SK-N-SH (cell line): ENCODE measurements around the gene GLOD5. TPM values are rescaled to one million over a fixed set of nuclear protein-coding genes. Genes with fewer than 3 reads are reported as not detected.

Experiments
- CTCF ChIA-PET: fragments of 300-600, 350-600 bp; formaldehyde crosslinking; extraction: SDS; loops from one replicate; lab custom pipeline; 2021; lab: Yijun Ruan, JAX
- POLR2A ChIA-PET: fragments of 350-600 bp; sonication (Branson Sonifier 250); formaldehyde crosslinking; extraction: SDS; loops from one replicate; lab custom pipeline; 2020; ENCODE audit warnings: antibody characterized with exemption, inconsistent platforms; lab: Yijun Ruan, JAX
- DNase-seq: peaks from one replicate; pipeline ENCODE4 v3.0.0; 2012
- H2AFZ ChIP-seq: fragments of 200-600 bp; sonication (generic); 2 replicates; pipeline ENCODE4 v1.8.1; 2016; ENCODE audit warnings: antibody characterized with exemption, mild to moderate bottlenecking, low read depth
- H3F3A ChIP-seq: fragments of 200-600 bp; sonication (generic); replicated peaks from 2 replicates; pipeline ENCODE3; 2016; ENCODE audit warnings: antibody characterized with exemption, mild to moderate bottlenecking; ENCODE audit not compliant: insufficient read depth
- H3K27ac ChIP-seq, 2 experiments: fragments of 200-500 bp in 1 of 2; fragments of 200-600 bp in 1 of 2; sonication (Bioruptor generic) in 1 of 2; sonication (generic), shearing (Covaris generic) in 1 of 2; 2 replicates each; pipeline versions ENCODE4 v1.5.1 to v1.6.1; 2014 to 2016; ENCODE audit warnings: low read depth in 2 of 2, inconsistent platforms in 1 of 2, low read length in 1 of 2, mild to moderate bottlenecking in 1 of 2, mixed read lengths in 1 of 2
- H3K27me3 ChIP-seq: fragments of 200-600 bp; sonication (generic), shearing (Covaris generic); 2 replicates; pipeline ENCODE4 v1.6.1; 2016; ENCODE audit warnings: mixed run types; ENCODE audit not compliant: insufficient read depth
- H3K36me3 ChIP-seq, 2 experiments: fragments of 200-500 bp in 1 of 2; fragments of 200-600 bp in 1 of 2; sonication (Bioruptor generic) in 1 of 2; sonication (generic) in 1 of 2; replicated peaks in 1 of 2; 2 replicates each; pipeline versions ENCODE3 to v1.5.1; 2014 to 2016; ENCODE audit warnings: low read length in 1 of 2, mild to moderate bottlenecking in 1 of 2; ENCODE audit not compliant: insufficient read depth in 2 of 2, control insufficient read depth in 1 of 2
- H3K4me1 ChIP-seq, 2 experiments: fragments of 200-500 bp in 1 of 2; fragments of 200-600 bp in 1 of 2; sonication (Bioruptor generic) in 1 of 2; sonication (generic), shearing (Covaris generic) in 1 of 2; 2 replicates each; pipeline versions ENCODE4 v1.5.1 to v1.6.1; 2014 to 2016; ENCODE audit warnings: low read depth in 1 of 2, low read length in 1 of 2, mixed run types in 1 of 2; ENCODE audit not compliant: insufficient read depth in 2 of 2, control insufficient read depth in 1 of 2
- H3K4me2 ChIP-seq: fragments of 200-600 bp; sonication (generic), shearing (Covaris generic); 2 replicates; pipeline ENCODE4 v1.6.1; 2017; ENCODE audit warnings: mixed run types
- H3K4me3 ChIP-seq, 2 experiments: fragments of 200-500 bp in 1 of 2; fragments of 200-600 bp in 1 of 2; sonication (Bioruptor generic) in 1 of 2; sonication (generic), shearing (Covaris generic) in 1 of 2; 2 replicates each; pipeline versions ENCODE4 v1.5.1 to v1.8.1; 2014 to 2016; ENCODE audit warnings: low read depth in 2 of 2, inconsistent platforms in 1 of 2, low read length in 1 of 2, mild to moderate bottlenecking in 1 of 2, mixed read lengths in 1 of 2, moderate library complexity in 1 of 2
- H3K79me2 ChIP-seq: fragments of 200-600 bp; sonication (generic); 2 replicates; pipeline ENCODE4 v1.8.1; 2017; ENCODE audit warnings: mild to moderate bottlenecking; ENCODE audit not compliant: insufficient read depth
- H3K9ac ChIP-seq: fragments of 200-600 bp; sonication (generic); 2 replicates; pipeline ENCODE4 v1.6.1; 2017; ENCODE audit warnings: mixed run types
- H3K9me2 ChIP-seq: fragments of 200-600 bp; sonication (generic); 2 replicates; pipeline ENCODE4 v1.6.1; 2017; ENCODE audit warnings: mixed run types
- H3K9me3 ChIP-seq: fragments of 200-600 bp; sonication (generic); 2 replicates; pipeline ENCODE4 v1.6.1; 2017; ENCODE audit warnings: mixed run types, mild to moderate bottlenecking, moderate library complexity
- H4K20me1 ChIP-seq: fragments of 200-600 bp; sonication (generic); 2 replicates; pipeline ENCODE4 v1.6.1; 2017; ENCODE audit warnings: mild to moderate bottlenecking, mixed run types; ENCODE audit not compliant: insufficient read depth
- CTCF ChIP-seq: fragments of 200-600 bp; sonication (generic); IDR thresholded peaks from 2 replicates; pipeline ENCODE4 v1.6.1; 2017; ENCODE audit warnings: antibody characterized with exemption, mild to moderate bottlenecking, moderate library complexity
- EP300 ChIP-seq, 2 experiments: IDR thresholded peaks; 2 replicates each; pipeline versions ENCODE4 v1.4.0 to v1.6.1; 2012; ENCODE audit warnings: borderline replicate concordance in 1 of 2, low read depth in 1 of 2, low read length in 1 of 2
- FOXM1 ChIP-seq: IDR thresholded peaks from 2 replicates; pipeline ENCODE4 v1.4.0; 2012; ENCODE audit warnings: low read depth, mild to moderate bottlenecking
- GABPA ChIP-seq: IDR thresholded peaks from 2 replicates; pipeline ENCODE4 v1.4.0; 2012; ENCODE audit warnings: low read depth, mild to moderate bottlenecking
- GATA2 ChIP-seq: sonication (generic); formaldehyde crosslinking; IDR thresholded peaks from 2 replicates; pipeline ENCODE4 v1.5.0; 2020; ENCODE audit warnings: mild to moderate bottlenecking, missing genetic modification reagents
- JUND ChIP-seq: IDR thresholded peaks from 2 replicates; pipeline ENCODE4 v1.4.0; 2012
- NRF1 ChIP-seq: IDR thresholded peaks from 2 replicates; pipeline ENCODE4 v1.6.1; 2012; ENCODE audit warnings: low read depth, mild to moderate bottlenecking, low read length
- PBX3 ChIP-seq: IDR thresholded peaks from 2 replicates; pipeline ENCODE4; 2012
- POLR2AphosphoS5 ChIP-seq: IDR thresholded peaks from 2 replicates; pipeline ENCODE4 v1.6.1; 2012; ENCODE audit warnings: low read depth, low read length
- RAD21 ChIP-seq: IDR thresholded peaks from 2 replicates; pipeline ENCODE4 v1.6.1; 2012; ENCODE audit warnings: mild to moderate bottlenecking, low read length
- REST ChIP-seq: IDR thresholded peaks from 2 replicates; pipeline ENCODE4 v1.6.1; 2012; ENCODE audit warnings: mild to moderate bottlenecking, low read depth, low read length, moderate library complexity
- RXRA ChIP-seq: IDR thresholded peaks from 2 replicates; pipeline ENCODE4 v1.4.0; 2012; ENCODE audit warnings: low read depth, mild to moderate bottlenecking, borderline replicate concordance
- SIN3A ChIP-seq: IDR thresholded peaks from 2 replicates; pipeline ENCODE4 v1.6.1; 2012; ENCODE audit warnings: low read depth, mild to moderate bottlenecking, low read length, moderate library complexity, borderline replicate concordance
- SMC3 ChIP-seq: IDR thresholded peaks from 2 replicates; pipeline ENCODE4 v1.6.1; 2012; ENCODE audit warnings: low read depth, low read length, improper control_type of control experiment
- TCF12 ChIP-seq: IDR thresholded peaks from 2 replicates; pipeline ENCODE4 v1.4.0; 2012
- YY1 ChIP-seq: IDR thresholded peaks from 2 replicates; pipeline ENCODE4 v1.4.0; 2012; ENCODE audit warnings: low read depth, mild to moderate bottlenecking
- WGBS: methylation state at CpG from one replicate; pipeline ENCODE4 v1.1.6; 2017; ENCODE audit warnings: low lambda C conversion rate; 5-methylcytosine and 5-hydroxymethylcytosine counted together
- polyA plus RNA-seq, 3 experiments: library from polyadenylated mRNA; depleted of rRNA; stranded (reverse); fragments of >200 nt; gene quantifications; 2 replicates each; pipeline ENCODE4 v1.2.3, GENCODE V29; 2012
- TF ChIP-seq, protein P1 (sequence below): IDR thresholded peaks from 2 replicates; pipeline ENCODE4 v1.4.0; 2012; ENCODE audit warnings: low read depth, borderline replicate concordance
- TF ChIP-seq, protein P2 (sequence below): IDR thresholded peaks from 2 replicates; pipeline ENCODE4 v1.4.0; 2012; ENCODE audit warnings: low read depth, borderline replicate concordance
- TF ChIP-seq, protein P3 (sequence below): IDR thresholded peaks from 2 replicates; pipeline ENCODE4 v1.4.0; 2012; ENCODE audit warnings: low read depth

The GLOD5 gene
- polyA plus RNA-seq, 1 of the 3 experiments (the other 2 are of a cell fraction), result not detected

DNA sequence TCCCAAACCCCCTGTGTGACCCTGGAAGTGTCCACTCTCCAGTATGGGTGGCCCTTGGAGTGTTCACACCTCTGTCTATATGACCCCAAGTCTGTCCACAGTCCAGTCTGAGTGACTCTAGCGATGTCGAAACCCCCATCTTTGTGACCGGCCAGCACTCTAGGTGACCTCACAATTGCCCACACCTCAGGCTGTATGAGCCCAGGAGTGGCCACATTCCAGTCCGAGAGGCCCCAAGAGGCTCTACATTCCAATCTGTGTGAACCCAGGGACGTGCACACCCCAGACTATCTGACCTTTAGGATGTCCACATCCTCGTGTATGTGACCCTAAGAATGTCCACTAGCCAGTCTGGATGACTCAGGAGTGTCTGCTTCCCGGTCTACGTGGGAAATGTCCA, 7.3 kb upstream of the GLOD5 start (continued):
- TF ChIP-seq REST, result no peak
- TF ChIP-seq, protein P1, sequence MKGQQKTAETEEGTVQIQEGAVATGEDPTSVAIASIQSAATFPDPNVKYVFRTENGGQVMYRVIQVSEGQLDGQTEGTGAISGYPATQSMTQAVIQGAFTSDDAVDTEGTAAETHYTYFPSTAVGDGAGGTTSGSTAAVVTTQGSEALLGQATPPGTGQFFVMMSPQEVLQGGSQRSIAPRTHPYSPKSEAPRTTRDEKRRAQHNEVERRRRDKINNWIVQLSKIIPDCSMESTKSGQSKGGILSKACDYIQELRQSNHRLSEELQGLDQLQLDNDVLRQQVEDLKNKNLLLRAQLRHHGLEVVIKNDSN, result no peak
- TF ChIP-seq JUND, result no peak
- no peak for TF ChIP-seq YY1
- TF ChIP-seq, all 33 proteins: peak for 0

GRCh38 chrX:48769230-48769629, 7.7 kb downstream of the GLOD5 start:
- Histone ChIP-seq H3K9me2 (no peaks in the 10 kb centered on the region), H3K9ac (no peak overlapping the region), H3K36me3 (no peaks in the 10 kb centered on the region), H3F3A (no peaks in the 10 kb centered on the region), H2AFZ (no peak overlapping the region), H3K27ac (no peak overlapping the region), H3K79me2 (no peaks in the 10 kb centered on the region), H3K27me3 (peaks cover 40% of the 10 kb centered on the region; the same call in 1 of the 2 replicates)
- no peak for DNase-seq
- 28% methylated on average over 6 of the region's 6 CpGs for WGBS
- TF ChIP-seq TCF12, result no peak
- no peak for TF ChIP-seq GABPA
- no peak for TF ChIP-seq GATA2 (CRISPR knock-in tag)
- no peak for TF ChIP-seq POLR2AphosphoS5
- no peak for TF ChIP-seq NRF1
- no peak for TF ChIP-seq RAD21
- TF ChIP-seq EP300 (IDR thresholded peaks at IDR 0.05; ENCODE audit: borderline replicate concordance in 1 of 2, low read depth in 1 of 2, low read length in 1 of 2), result no peak
- TF ChIP-seq SMC3, result no peak
- TF ChIP-seq SIN3A, result no peak
- TF ChIP-seq CTCF, result no peak
- no peak for TF ChIP-seq FOXM1
- TF ChIP-seq, protein P2, sequence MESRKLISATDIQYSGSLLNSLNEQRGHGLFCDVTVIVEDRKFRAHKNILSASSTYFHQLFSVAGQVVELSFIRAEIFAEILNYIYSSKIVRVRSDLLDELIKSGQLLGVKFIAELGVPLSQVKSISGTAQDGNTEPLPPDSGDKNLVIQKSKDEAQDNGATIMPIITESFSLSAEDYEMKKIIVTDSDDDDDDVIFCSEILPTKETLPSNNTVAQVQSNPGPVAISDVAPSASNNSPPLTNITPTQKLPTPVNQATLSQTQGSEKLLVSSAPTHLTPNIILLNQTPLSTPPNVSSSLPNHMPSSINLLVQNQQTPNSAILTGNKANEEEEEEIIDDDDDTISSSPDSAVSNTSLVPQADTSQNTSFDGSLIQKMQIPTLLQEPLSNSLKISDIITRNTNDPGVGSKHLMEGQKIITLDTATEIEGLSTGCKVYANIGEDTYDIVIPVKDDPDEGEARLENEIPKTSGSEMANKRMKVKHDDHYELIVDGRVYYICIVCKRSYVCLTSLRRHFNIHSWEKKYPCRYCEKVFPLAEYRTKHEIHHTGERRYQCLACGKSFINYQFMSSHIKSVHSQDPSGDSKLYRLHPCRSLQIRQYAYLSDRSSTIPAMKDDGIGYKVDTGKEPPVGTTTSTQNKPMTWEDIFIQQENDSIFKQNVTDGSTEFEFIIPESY, result no peak
- no peak for TF ChIP-seq RXRA
- TF ChIP-seq, protein P3, sequence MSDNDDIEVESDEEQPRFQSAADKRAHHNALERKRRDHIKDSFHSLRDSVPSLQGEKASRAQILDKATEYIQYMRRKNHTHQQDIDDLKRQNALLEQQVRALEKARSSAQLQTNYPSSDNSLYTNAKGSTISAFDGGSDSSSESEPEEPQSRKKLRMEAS, result no peak
- no peak for TF ChIP-seq PBX3
- no peak for TF ChIP-seq REST
- TF ChIP-seq YY1, result no peak
- TF ChIP-seq, all 33 proteins: peak for 0
- no peak overlapping the region for H3K4me3 ChIP-seq
- no peaks in the 10 kb centered on the region for H3K9me3 ChIP-seq
- H3K4me1 ChIP-seq, result no peaks in the 10 kb centered on the region
- ChIA-PET POLR2A (no interaction called here), CTCF (no interaction called here)
- no peaks in the 10 kb centered on the region for H4K20me1 ChIP-seq
- no peak overlapping the region for H3K4me2 ChIP-seq
